Natural killer cell treated with Interleukin-12 subunit alpha and Interleukin-12 subunit beta and Interleukin-15 and Interleukin-18, amount 100 ng/mL, for 72 hours (primary cell): Measurements from ENCODE around the gene KCNJ18. TPM values are rescaled to one million over a fixed set of nuclear protein-coding genes. Genes with fewer than 3 reads are reported as not detected.
"Not testable (repeated sequence)": the region's sequence is repeated elsewhere in the genome, so short reads cannot be mapped to it uniquely, and the experiment has no call there.

Source experiments
- ATAC-seq, 2 donors: fragments of 150-1000 bp; cut with Tn5 transposase in 1 of 2; sonication (Bioruptor Pico), chemical (Tn5 transposase) in 1 of 2; 2 replicates each; pipeline ENCODE4 v1.10.0; 2021
- DNase-seq: peaks from one replicate; pipeline ENCODE4 v3.0.0; 2022; ENCODE audit warnings: low spot score
- H3K27ac Mint-ChIP-seq, 2 donors: 1 replicate in 1 of 2; 2 replicates in 1 of 2; pipeline ENCODE4 v1.8.0; 2022; ENCODE audit warnings: mixed read lengths in 2 of 2, mild to moderate bottlenecking in 1 of 2, moderate library complexity in 1 of 2
- H3K27me3 Mint-ChIP-seq, 2 donors: 1 replicate in 1 of 2; 2 replicates in 1 of 2; pipeline ENCODE4 v1.8.0; 2022; ENCODE audit warnings: mixed read lengths in 2 of 2
- H3K36me3 Mint-ChIP-seq: one replicate; pipeline ENCODE4 v1.8.0; 2022; ENCODE audit warnings: mixed read lengths
- H3K4me1 Mint-ChIP-seq, 2 donors: 1 replicate in 1 of 2; 2 replicates in 1 of 2; pipeline ENCODE4 v1.8.0; 2022; ENCODE audit warnings: low read depth in 2 of 2, mixed read lengths in 2 of 2, mild to moderate bottlenecking in 1 of 2
- H3K4me3 Mint-ChIP-seq: one replicate; pipeline ENCODE4 v1.8.0; 2022; ENCODE audit warnings: mixed read lengths
- H3K9me3 Mint-ChIP-seq: 2 replicates; pipeline ENCODE4 v1.8.0; 2022; ENCODE audit warnings: mixed read lengths
- total RNA-seq, 2 donors: library from RNA; stranded (reverse); gene quantifications; one replicate each; pipeline ENCODE4 v1.2.3, GENCODE V29; 2022

Gene KCNJ18
- total RNA-seq, 2 donors from 2014 or later = not detected

- H3K9me3 Mint-ChIP-seq, H3K27ac Mint-ChIP-seq, H3K4me3 Mint-ChIP-seq, DNase-seq, H3K27me3 Mint-ChIP-seq, H3K4me1 Mint-ChIP-seq, H3K36me3 Mint-ChIP-seq, ATAC-seq: not testable (repeated sequence)
These were observed 54.1 kb downstream of the KCNJ18 start for GRCh38 chr17:21746415-21746814.

- ATAC-seq, H3K36me3 Mint-ChIP-seq, H3K4me3 Mint-ChIP-seq, H3K9me3 Mint-ChIP-seq, H3K27me3 Mint-ChIP-seq, DNase-seq, H3K4me1 Mint-ChIP-seq, H3K27ac Mint-ChIP-seq: not testable (repeated sequence)
These were observed 55.0 kb downstream of the KCNJ18 start for GRCh38 chr17:21747195-21747915.

DNA sequence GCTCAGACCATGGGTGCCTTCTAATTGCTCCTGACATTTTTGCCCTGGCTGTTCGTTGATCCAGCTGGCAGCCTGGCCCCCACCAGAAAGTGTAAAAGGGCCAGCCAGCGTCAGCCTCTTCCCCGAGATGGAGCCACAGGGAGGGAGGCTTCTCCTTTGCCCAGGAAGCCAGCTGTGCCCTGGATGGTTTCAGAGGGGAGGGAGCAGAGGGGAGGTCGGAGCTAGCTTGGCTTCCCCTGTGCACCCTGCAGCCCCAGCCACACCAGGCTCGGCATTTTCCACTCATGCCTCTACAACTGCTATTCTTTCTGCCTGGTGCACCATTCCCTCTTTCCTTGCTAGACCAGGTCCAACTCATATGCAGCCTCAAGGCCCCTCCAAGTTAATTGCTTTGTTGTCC lies 56.4 kb downstream of the KCNJ18 start:
- not testable (repeated sequence) for H3K4me1 Mint-ChIP-seq, DNase-seq, H3K27ac Mint-ChIP-seq, H3K36me3 Mint-ChIP-seq, H3K27me3 Mint-ChIP-seq, ATAC-seq, H3K9me3 Mint-ChIP-seq, H3K4me3 Mint-ChIP-seq

GRCh38 chr17:21749696-21750531 lies 57.6 kb downstream of the KCNJ18 start:
- not testable (repeated sequence) for H3K36me3 Mint-ChIP-seq, ATAC-seq, H3K27me3 Mint-ChIP-seq, DNase-seq, H3K27ac Mint-ChIP-seq, H3K4me3 Mint-ChIP-seq, H3K4me1 Mint-ChIP-seq, H3K9me3 Mint-ChIP-seq

- not testable (repeated sequence) for H3K4me3 Mint-ChIP-seq, DNase-seq, H3K27me3 Mint-ChIP-seq
These were observed 58.8 kb downstream of the KCNJ18 start for GRCh38 chr17:21751111-21751510.

More at GRCh38 chr17:21751111-21751510, 58.8 kb downstream of the KCNJ18 start:
- H3K4me1 Mint-ChIP-seq, H3K27ac Mint-ChIP-seq, ATAC-seq, H3K9me3 Mint-ChIP-seq, H3K36me3 Mint-ChIP-seq: not testable (repeated sequence)
